Endometrial microvascular endothelial cells (primary cell): Measurements from ENCODE around the gene NKAIN2. TPM values are rescaled to one million over a fixed set of nuclear protein-coding genes. Genes with fewer than 3 reads are reported as not detected.

ENCODE experiments used
- in situ Hi-C: cut with HindIII; loops from 2 replicates; pipeline ENCODE4 v1.10.0; 2017; ENCODE audit warnings: low sequenced_read_pairs, low pct_unique_long_range_greater_than_20kb; ENCODE audit errors: inconsistent ontology term
- total RNA-seq: library from RNA; depleted of rRNA; stranded (reverse); fragments of >200 nt; gene quantifications from one replicate; pipeline ENCODE4 v1.2.3, GENCODE V29; 2015; ENCODE audit errors: inconsistent ontology term

NKAIN2 gene
- total RNA-seq, 1 donor from 2014 or later: not detected

GRCh38 chr6:124487623-124488431 lies 684.2 kb downstream of the NKAIN2 start:
- in situ Hi-C loops: no loop called here

GRCh38 chr6:124490122-124490521 lies 686.5 kb downstream of the NKAIN2 start:
- in situ Hi-C loops: no loop called here

GRCh38 chr6:124493259-124493658 lies 689.6 kb downstream of the NKAIN2 start:
- in situ Hi-C loops: no loop called here

GRCh38 chr6:124494956-124495664 lies 691.4 kb downstream of the NKAIN2 start:
- in situ Hi-C loops: no loop called here

DNA sequence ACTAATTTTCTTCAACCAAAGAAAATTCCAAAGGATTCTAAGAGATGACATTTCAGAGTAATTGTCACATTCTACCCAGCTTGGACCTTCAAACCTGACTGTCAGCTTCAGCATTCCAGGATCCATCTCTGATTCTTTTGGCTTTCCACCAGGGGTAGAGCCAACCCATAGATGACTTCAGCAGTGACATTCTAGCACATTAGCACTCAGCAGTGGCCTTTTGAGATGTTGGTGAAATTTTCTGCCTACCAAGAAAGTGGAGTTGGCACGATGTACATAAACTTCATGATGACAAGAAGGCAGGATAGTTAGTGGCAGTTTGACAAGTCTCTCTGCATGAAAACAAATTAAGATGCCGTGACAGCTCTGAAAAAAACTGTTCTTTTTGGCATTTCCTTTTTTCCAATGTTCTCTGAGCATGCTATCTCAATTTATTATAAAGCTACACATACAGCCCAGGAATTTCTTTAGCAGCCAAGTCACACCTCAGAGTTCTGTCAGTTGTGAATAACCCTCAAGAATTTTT lies 692.1 kb downstream of the NKAIN2 start:
- in situ Hi-C loops: no loop called here

DNA sequence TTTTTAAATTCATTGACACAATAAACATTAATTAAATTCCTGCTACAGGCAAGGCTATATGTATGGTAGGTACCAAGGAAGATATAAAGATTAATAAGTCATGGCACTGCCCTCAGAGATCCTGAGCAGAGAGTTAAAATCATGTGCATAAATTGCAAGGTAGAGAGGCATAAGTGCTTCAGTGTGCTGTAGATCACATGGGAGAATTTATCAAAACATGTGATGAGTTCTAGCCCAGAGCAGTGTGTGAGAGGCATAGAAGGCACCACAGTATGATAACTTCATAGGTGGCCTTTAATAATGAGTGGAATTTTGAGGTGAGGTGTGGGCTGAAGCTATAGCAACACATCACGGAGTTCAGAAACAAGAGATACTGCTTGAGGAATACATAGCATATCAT lies 692.7 kb downstream of the NKAIN2 start:
- in situ Hi-C loops: no loop called here

DNA sequence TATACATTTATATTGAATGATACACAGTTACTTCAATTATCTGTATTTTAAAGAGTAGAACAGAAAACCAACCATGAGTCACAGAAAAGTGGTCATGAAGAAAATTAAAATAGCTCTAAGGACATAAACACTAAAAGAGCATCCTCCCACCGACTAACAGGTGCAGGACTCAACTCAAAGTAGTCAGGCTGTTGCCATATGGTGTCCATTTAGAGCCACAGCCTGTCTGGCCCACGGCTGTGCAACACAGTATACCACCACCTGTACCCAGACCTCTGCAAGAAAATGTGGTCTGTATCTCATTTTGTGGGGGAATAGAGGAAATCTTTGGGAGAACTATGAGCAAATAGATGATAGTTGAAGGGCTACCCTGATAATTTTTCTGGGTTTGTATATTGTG lies 708.8 kb downstream of the NKAIN2 start:
- in situ Hi-C loops: no loop called here

- in situ Hi-C loops: no loop called here
Observed at GRCh38 chr6:124517339-124517738, 713.7 kb downstream of the NKAIN2 start.

- in situ Hi-C loops: no loop called here
Observed at GRCh38 chr6:124520514-124520913, 716.8 kb downstream of the NKAIN2 start.

DNA sequence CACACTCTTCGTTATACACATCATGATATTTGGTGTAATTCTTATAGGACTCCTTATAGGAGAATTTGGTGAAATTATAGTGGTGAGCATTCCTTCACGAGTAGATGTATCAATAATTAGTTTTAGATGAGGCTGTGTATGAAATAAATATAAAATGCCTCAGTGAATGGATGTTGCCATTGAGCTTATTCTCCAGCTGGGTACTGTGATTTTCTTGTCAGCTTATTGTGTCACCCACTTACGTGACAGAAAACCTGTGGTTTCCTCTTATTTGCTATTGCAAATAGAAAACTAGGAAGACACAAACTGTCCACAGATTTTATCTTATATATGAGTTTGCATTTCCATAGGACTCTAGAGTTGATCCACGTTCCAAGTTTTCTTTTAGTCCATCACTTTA lies 718.7 kb downstream of the NKAIN2 start:
- in situ Hi-C loops: no loop called here

GRCh38 chr6:124524491-124525200 lies 721.0 kb downstream of the NKAIN2 start:
- in situ Hi-C loops: no loop called here

DNA sequence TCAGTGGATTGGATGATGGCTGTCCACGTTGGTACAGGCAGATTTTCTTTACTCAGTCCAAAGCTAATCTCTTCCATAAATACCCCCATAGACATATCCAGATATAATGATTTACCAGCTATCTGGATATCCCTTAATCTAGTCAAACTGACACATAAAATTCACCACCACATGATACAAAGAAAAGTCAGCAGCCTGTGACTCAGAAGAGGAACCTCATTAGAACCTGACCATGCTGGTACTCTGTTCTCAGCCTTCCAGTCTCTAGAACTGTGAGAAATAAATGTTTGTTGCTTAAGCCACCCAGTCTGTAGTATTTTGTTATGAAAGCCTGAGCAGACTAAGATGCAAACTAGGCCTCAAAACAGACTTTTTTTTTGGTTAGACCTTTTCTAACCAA lies 727.3 kb downstream of the NKAIN2 start:
- in situ Hi-C loops: no loop called here

DNA sequence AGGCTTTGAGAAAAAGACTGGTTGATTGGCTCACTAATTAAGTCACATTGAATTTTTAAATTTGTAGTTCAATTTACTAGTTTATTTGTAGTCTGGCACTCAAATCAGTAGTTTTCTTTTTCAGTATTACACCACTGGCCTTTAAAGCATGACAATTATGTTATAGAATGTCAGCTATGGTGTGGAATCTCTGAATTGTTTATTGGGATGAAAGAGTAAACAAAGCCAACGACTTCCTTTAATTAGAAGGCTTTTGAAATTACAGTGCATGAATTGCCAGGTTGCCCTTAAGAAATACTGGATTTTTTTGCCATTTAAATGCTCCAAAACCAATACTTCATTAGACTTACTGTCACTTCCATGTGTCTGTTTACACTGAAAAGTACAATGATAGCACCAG lies 731.6 kb downstream of the NKAIN2 start:
- in situ Hi-C loops: no loop called here

DNA sequence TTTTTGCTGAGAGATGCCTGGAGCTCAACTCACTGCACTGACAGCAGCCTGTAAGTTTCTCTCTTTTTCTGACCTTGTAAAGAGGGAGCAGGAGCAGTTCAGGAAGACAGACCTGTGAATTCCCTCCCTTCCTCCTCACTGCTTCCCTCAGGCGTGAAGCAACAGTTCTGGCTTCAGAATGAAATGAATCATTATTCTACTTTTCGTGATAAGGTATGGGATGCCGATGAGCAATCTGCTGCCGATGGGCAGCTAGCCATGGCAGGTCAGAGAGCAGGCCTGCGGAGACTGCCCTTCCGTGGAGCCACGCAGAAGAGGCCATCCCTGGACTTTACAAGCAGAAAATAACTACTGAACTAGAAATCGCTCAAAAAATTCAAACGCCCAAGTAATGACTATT lies 732.1 kb downstream of the NKAIN2 start:
- in situ Hi-C loops: no loop called here

DNA sequence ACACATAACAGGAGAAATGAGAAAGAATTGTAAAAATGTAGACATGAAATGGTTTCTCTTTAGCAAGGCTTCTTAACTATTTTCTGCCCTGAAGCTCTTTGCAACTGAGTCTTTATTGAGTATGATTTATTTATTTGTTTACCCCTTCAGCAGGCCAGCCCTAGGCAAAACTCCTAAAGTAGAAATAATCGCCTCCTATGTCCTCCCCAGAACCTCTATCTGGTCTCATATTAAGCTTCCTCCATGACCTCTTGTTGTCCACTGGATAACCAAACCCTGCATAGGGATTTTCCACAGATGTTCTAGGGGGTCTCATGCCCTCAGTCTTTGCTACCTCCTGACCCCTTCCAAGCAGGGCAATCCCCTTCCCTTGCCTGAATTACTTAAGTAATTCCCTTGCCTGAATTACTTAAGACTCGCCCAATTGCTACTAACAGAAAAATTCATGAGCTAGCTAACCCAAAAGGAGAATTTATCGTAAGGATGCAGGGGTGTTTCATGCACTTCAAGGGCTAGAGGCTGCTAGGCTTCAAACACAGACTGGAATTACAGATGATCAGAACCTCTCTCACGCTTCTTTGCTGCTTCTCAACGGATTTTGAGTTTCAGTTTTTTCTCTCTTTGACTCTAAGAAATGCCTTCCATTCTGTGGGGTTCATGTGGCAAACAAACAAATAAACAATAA lies 732.6 kb downstream of the NKAIN2 start:
- in situ Hi-C loops: no loop called here

- in situ Hi-C loops: no loop called here
Observed at GRCh38 chr6:124536842-124537191, 733.2 kb downstream of the NKAIN2 start.

DNA sequence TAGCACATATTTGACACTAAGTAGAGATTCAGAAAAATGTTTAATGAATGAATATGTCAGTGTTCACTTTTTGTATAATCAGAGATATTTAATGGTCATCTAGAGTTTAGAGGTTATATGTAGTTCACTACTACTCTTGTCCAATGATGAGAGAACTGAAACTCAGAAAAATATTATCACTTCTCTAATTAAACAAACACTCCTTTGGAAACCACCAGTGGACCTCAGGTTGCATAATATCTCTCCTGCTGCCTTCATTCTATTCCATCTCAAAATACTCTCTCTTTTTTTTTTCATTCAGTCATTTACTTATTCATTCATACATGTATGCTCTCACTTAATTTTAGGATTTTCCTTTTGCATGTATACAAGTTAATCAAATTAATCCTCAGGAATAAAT lies 735.4 kb downstream of the NKAIN2 start:
- in situ Hi-C loops: no loop called here

DNA sequence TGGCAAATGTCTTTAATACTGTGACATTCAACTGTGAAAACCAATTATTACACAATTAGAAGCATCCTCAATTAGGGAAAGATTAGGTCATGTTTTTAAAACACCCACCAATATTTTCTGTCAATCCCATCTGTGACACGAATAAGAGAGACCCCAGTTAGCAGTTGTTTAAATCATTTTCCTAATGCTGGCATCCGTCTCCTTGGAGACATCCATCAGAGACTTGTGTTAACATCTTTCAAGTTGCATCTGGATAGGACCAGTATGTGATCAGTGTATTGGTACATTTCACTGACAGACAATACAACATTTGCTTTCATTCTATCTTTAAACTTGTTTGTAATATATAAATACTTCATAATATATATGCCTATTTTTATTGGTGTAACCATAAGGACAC lies 737.9 kb downstream of the NKAIN2 start:
- in situ Hi-C loops: no loop called here

GRCh38 chr6:124546601-124547000 lies 742.9 kb downstream of the NKAIN2 start:
- in situ Hi-C loops: no loop called here
